Measurements from ENCODE around the gene PARD3B.

GRCh38 chr2:205276116-205276777 is 731.0 kb downstream of the PARD3B start:
- TF ChIP-seq POLR2A (IDR thresholded peaks at IDR 0.05) (no peak), CTCF (IDR thresholded peaks at IDR 0.05) (no peak), EP300 (IDR thresholded peaks at IDR 0.05) (no peak), POLR2AphosphoS5 (IDR thresholded peaks at IDR 0.05) (no peak)

Measured in stomach (tissue), 4 donors.